Neural progenitor cell (in vitro differentiated cells): ENCODE measurements around the gene SSX4B. TPM values are rescaled to one million over a fixed set of nuclear protein-coding genes. Genes with fewer than 3 reads are reported as not detected.
"Not testable (repeated sequence)": the region's sequence is repeated elsewhere in the genome, so short reads cannot be mapped to it uniquely, and the experiment has no call there.

Experiments
- DNase-seq: peaks from one replicate; pipeline ENCODE4 v3.0.0-alpha.2; 2016; ENCODE audit warnings: low spot score
- H2AFZ ChIP-seq: fragments of 200-600 bp; sonication (generic); replicated peaks from 2 replicates; pipeline ENCODE4 v1.6.1; 2016; ENCODE audit warnings: antibody characterized with exemption
- H3F3A ChIP-seq: fragments of 200-600 bp; sonication (generic); 2 replicates; pipeline ENCODE4 v1.6.1; 2016; ENCODE audit warnings: antibody characterized with exemption, low read depth
- H3K27ac ChIP-seq: fragments of 200-600 bp; sonication (generic); 2 replicates; pipeline ENCODE4 v1.5.1; 2016; ENCODE audit warnings: mild to moderate bottlenecking
- H3K27me3 ChIP-seq: fragments of 200-600 bp; sonication (generic); 2 replicates; pipeline ENCODE4 v1.6.1; 2016; ENCODE audit warnings: mild to moderate bottlenecking, moderate library complexity
- H3K36me3 ChIP-seq: fragments of 200-600 bp; sonication (generic); 2 replicates; pipeline ENCODE4 v1.5.1; 2016
- H3K4me1 ChIP-seq: fragments of 200-600 bp; sonication (generic); 2 replicates; pipeline ENCODE4 v1.6.1; 2016; ENCODE audit warnings: mixed run types
- H3K4me2 ChIP-seq: fragments of 200-600 bp; sonication (generic); 2 replicates; pipeline ENCODE4 v1.6.1; 2016
- H3K4me3 ChIP-seq: fragments of 200-600 bp; sonication (generic); 2 replicates; pipeline ENCODE4 v1.5.1; 2016
- H3K79me2 ChIP-seq: fragments of 200-600 bp; sonication (generic); 2 replicates; pipeline ENCODE4 v1.6.1; 2016; ENCODE audit warnings: low read depth
- H3K9ac ChIP-seq: fragments of 200-600 bp; sonication (generic); 2 replicates; pipeline ENCODE4 v1.6.1; 2016
- H3K9me3 ChIP-seq: fragments of 200-600 bp; sonication (generic); 2 replicates; pipeline ENCODE4 v1.5.1; 2016; ENCODE audit warnings: low read depth
- H4K20me1 ChIP-seq: fragments of 200-600 bp; sonication (generic); 2 replicates; pipeline ENCODE4 v1.6.1; 2016; ENCODE audit warnings: low read depth
- H3K27ac Mint-ChIP-seq: 3 replicates; pipeline ENCODE4 v1.8.0; 2021; ENCODE audit warnings: mixed read lengths
- H3K27me3 Mint-ChIP-seq: 2 replicates; pipeline ENCODE4 v1.8.0; 2022; ENCODE audit warnings: low read depth, mild to moderate bottlenecking, inconsistent platforms, moderate library complexity, mixed read lengths; ENCODE audit not compliant: insufficient read depth
- H3K36me3 Mint-ChIP-seq: 3 replicates; pipeline ENCODE4 v1.8.0; 2021; ENCODE audit warnings: mixed read lengths
- H3K4me1 Mint-ChIP-seq: 3 replicates; pipeline ENCODE4 v1.8.0; 2021; ENCODE audit warnings: mixed read lengths
- H3K4me3 Mint-ChIP-seq: 3 replicates; pipeline ENCODE4 v1.8.0; 2021; ENCODE audit warnings: mild to moderate bottlenecking, moderate library complexity, mixed read lengths
- H3K9me3 Mint-ChIP-seq: 3 replicates; pipeline ENCODE4 v1.8.0; 2020; ENCODE audit warnings: mixed read lengths
- CTCF ChIP-seq: fragments of 200-600 bp; sonication (generic); IDR thresholded peaks from 2 replicates; pipeline ENCODE4 v1.5.1; 2017; ENCODE audit warnings: antibody characterized with exemption, mild to moderate bottlenecking
- EZH2 ChIP-seq: fragments of 200-600 bp; sonication (generic); IDR thresholded peaks from 2 replicates; pipeline ENCODE4 v1.6.1; 2017; ENCODE audit warnings: antibody characterized with exemption, mild to moderate bottlenecking, moderate library complexity
- EZH2phosphoT487 ChIP-seq: fragments of 200-600 bp; sonication (generic); IDR thresholded peaks from 2 replicates; pipeline ENCODE4 v1.6.1; 2017; ENCODE audit warnings: antibody characterized with exemption
- total RNA-seq: library from RNA; depleted of rRNA; stranded (reverse); fragments of >200 nt; gene quantifications from 2 replicates; pipeline ENCODE4 v1.2.3, GENCODE V29; 2015; ENCODE audit warnings: low replicate concordance

SSX4B gene
- total RNA-seq, 1 donor from 2014 or later = not detected

- Mint-ChIP-seq H3K27me3 (peaks cover 6% of the 10 kb centered on the region), H3K27ac (no peak overlapping the region), H3K9me3 (peaks cover 2% of the 10 kb centered on the region), H3K36me3 (no peaks in the 10 kb centered on the region), H3K4me3 (no peak overlapping the region), H3K4me1 (no peaks in the 10 kb centered on the region)
- Histone ChIP-seq H3K79me2 (no peaks in the 10 kb centered on the region), H3K9me3 (no peaks in the 10 kb centered on the region), H3K27me3 (no peaks in the 10 kb centered on the region), H3K4me2 (no peak overlapping the region), H3F3A (no peaks in the 10 kb centered on the region), H3K4me1 (no peaks in the 10 kb centered on the region), H4K20me1 (no peaks in the 10 kb centered on the region), H3K4me3 (no peak overlapping the region), H2AFZ (no peak overlapping the region), H3K9ac (no peak overlapping the region), H3K36me3 (no peaks in the 10 kb centered on the region), H3K27ac (no peak overlapping the region)
- TF ChIP-seq CTCF (no peak), EZH2 (no peak), EZH2phosphoT487 (no peak)
- no peak for DNase-seq
Measured at GRCh38 chrX:48450076-48450475, 38.3 kb upstream of the SSX4B start.

DNA sequence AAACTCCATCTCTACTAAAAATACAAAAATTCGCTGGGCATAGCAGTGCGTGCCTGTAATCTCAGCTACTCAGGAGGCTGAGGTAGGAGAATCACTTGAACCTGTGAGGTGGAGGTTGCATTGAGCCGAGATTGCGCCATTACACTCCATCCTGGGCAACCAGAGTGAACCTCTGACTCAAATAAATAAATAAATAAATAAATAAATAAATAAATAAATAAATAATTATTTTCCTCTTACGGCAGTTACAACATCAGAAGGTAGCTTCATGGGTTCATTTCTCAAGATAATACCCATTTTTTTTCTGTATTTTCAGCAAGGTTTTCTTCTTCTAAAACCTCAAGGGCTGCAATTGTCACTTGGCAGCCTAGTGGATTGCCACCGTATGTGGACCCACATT is 35.4 kb upstream of the SSX4B start:
- H4K20me1 ChIP-seq, H3K4me3 Mint-ChIP-seq, H3K4me1 Mint-ChIP-seq, H3K36me3 ChIP-seq, H3K4me2 ChIP-seq, DNase-seq, H3K27ac ChIP-seq, H3K27ac Mint-ChIP-seq, H3K9me3 Mint-ChIP-seq, H3K79me2 ChIP-seq, H3K4me3 ChIP-seq, H3F3A ChIP-seq, H3K9ac ChIP-seq, H3K4me1 ChIP-seq, H3K9me3 ChIP-seq, H3K36me3 Mint-ChIP-seq, H2AFZ ChIP-seq, H3K27me3 ChIP-seq: not testable (repeated sequence)
- H3K27me3 Mint-ChIP-seq = peaks cover 10% of the 10 kb centered on the region

DNA sequence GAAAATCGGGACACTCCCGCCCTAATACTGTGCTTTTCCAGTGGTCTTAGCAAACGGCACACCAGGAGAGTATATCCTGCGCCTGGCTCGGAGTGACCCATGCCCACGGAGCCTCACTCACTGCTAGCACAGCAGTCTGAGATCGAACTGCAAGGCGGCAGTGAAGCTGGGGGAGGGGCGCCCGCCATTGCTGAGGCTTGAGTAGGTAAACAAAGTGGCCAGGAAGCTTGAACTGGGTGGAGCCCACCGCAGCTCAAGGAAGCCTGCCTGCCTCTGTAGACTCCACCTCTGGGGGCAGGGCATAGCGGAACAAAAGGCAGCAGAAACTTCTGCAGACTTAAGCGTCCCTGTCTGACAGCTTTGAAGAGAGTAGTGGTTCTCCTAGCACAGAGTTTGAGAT is 22.0 kb upstream of the SSX4B start:
- not testable (repeated sequence) for H3F3A ChIP-seq, H3K9ac ChIP-seq, H3K27me3 ChIP-seq, H3K4me1 ChIP-seq, H3K4me1 Mint-ChIP-seq, H3K36me3 ChIP-seq, H3K27ac Mint-ChIP-seq, H3K27me3 Mint-ChIP-seq, H4K20me1 ChIP-seq, H3K36me3 Mint-ChIP-seq, H3K4me3 Mint-ChIP-seq, H3K4me2 ChIP-seq, DNase-seq, H3K79me2 ChIP-seq, H3K4me3 ChIP-seq, H3K9me3 ChIP-seq, H3K27ac ChIP-seq, H2AFZ ChIP-seq
- peaks cover 16% of the 10 kb centered on the region for H3K9me3 Mint-ChIP-seq

DNA sequence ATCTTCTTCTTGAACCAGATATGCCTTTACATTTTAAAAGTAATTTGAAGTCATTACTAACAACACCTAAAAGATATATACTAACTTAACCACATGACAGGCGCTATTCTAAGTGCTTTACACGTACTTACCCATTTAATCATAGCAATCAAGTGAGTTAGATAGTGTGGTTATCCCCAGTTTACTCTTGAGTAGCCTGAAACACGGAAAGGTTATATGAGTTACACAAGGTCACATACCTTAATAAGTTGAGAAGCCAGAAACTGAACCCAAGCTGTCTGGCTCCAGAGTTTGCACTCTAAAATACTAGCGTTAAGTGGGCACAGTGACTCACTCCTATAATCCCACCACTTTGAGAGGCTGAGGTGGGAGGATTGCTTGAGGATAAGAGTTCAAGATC is 18.4 kb upstream of the SSX4B start:
- H3K9me3 Mint-ChIP-seq = peaks cover 18% of the 10 kb centered on the region
- not testable (repeated sequence) for H3K27ac Mint-ChIP-seq, H3K4me2 ChIP-seq, DNase-seq, H3K4me3 ChIP-seq, H3K4me3 Mint-ChIP-seq, H3K36me3 Mint-ChIP-seq, H3K4me1 Mint-ChIP-seq, H3K9ac ChIP-seq, H3K27me3 Mint-ChIP-seq, H3K79me2 ChIP-seq, H2AFZ ChIP-seq, H3K4me1 ChIP-seq, H3K9me3 ChIP-seq, H3K27ac ChIP-seq, H3K27me3 ChIP-seq, H3K36me3 ChIP-seq, H4K20me1 ChIP-seq, H3F3A ChIP-seq

DNA sequence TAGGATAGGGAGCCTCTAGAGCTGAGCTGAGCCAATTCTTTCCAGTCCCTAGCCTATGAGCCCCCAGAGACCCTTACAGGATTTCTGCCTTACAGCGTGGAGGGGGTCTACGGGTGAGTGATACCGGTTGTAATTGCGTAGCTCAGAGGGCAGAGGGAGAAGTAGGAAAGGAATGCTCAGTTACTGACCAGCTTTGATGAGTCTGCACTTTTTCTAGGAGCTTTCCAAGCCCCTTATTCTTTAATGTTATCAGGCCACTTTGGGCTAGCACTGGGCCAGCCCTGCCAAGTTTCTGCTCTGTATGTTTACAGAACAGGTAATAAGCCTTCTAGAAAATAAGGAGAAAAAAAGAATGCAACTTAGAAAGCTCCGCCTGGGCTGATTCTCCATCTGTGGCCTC is 17.8 kb upstream of the SSX4B start:
- H3K9me3 Mint-ChIP-seq = peaks cover 14% of the 10 kb centered on the region
- not testable (repeated sequence) for H3K4me3 ChIP-seq, H3K27me3 Mint-ChIP-seq, H2AFZ ChIP-seq, H3K36me3 Mint-ChIP-seq, H3K27ac Mint-ChIP-seq, H3K9me3 ChIP-seq, H3K79me2 ChIP-seq, H4K20me1 ChIP-seq, H3K27me3 ChIP-seq, H3K9ac ChIP-seq, H3K4me2 ChIP-seq, H3F3A ChIP-seq, H3K27ac ChIP-seq, DNase-seq, H3K4me1 ChIP-seq, H3K4me1 Mint-ChIP-seq, H3K4me3 Mint-ChIP-seq, H3K36me3 ChIP-seq

DNA sequence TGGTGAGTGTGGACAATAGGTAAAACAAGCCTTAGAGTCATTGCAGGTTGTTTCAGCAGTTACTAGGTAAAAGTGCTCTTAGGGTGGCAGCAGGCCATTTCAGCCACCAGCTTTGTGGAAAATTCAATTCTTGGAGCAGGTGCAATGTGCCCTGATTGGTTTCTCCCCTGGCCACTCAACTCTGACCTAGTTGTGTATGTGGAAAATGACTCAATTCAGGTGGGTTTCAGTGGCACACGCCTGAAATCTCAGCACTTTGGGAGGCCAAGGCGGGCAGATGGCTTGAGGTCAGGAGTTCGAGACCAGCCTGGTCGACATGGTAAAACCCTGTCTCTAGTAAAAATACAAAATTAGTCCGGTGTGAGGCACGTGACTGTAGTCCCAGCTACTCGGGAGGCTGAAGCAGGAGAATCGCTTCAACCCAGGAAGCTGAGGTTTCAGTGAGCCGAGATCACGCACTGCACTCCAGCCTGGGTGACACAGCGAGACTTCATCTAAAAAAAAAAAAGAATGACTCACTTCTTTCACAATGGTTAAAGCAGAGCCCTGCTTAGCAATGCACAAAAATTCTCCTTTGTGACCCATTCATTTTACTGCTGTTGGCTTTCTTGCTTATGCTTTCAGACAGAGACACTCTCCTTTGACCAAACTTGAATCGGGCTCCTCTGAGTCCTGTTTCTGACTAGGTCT is 15.4 kb upstream of the SSX4B start:
- not testable (repeated sequence) for H3K36me3 ChIP-seq, H3K27me3 Mint-ChIP-seq, H3K9me3 Mint-ChIP-seq, H3K27ac Mint-ChIP-seq, H3K27ac ChIP-seq, H2AFZ ChIP-seq, H3K79me2 ChIP-seq, H3K9me3 ChIP-seq, H4K20me1 ChIP-seq, H3K4me2 ChIP-seq, H3K27me3 ChIP-seq, H3K4me3 ChIP-seq, H3K4me3 Mint-ChIP-seq, H3F3A ChIP-seq, H3K4me1 Mint-ChIP-seq, H3K9ac ChIP-seq, DNase-seq, H3K4me1 ChIP-seq, H3K36me3 Mint-ChIP-seq

- H3K4me2 ChIP-seq, DNase-seq, H3K9me3 Mint-ChIP-seq, H3K27me3 ChIP-seq, H3K27ac ChIP-seq, H3F3A ChIP-seq, H3K79me2 ChIP-seq, H3K4me1 Mint-ChIP-seq, H3K27me3 Mint-ChIP-seq, H2AFZ ChIP-seq, H3K9ac ChIP-seq, H3K4me3 ChIP-seq, H3K36me3 ChIP-seq, H3K27ac Mint-ChIP-seq, H4K20me1 ChIP-seq, H3K4me3 Mint-ChIP-seq, H3K9me3 ChIP-seq, H3K36me3 Mint-ChIP-seq, H3K4me1 ChIP-seq: not testable (repeated sequence)
Measured at GRCh38 chrX:48397825-48398224, 13.9 kb downstream of the SSX4B start.
